Measurements from ENCODE around the gene USP17L19.
"Not testable (repeated sequence)": the region's sequence is repeated elsewhere in the genome, so short reads cannot be mapped to it uniquely, and the experiment has no call there.

Gene USP17L19

GRCh38 chr4:9271719-9272118 lies 18.5 kb downstream of the USP17L19 start:
- intact Hi-C loops (cut with micrococcal nuclease); H3K9me3 Mint-ChIP-seq; H3K27ac Mint-ChIP-seq; H3K4me1 Mint-ChIP-seq (ENCODE audit: low read depth); H3K36me3 Mint-ChIP-seq (ENCODE audit: low read depth); H3K27me3 Mint-ChIP-seq; H3K4me3 Mint-ChIP-seq: not testable (repeated sequence)
